RWPE2 (cell line): Measurements from ENCODE around the gene LAIR1.
"Not testable (repeated sequence)": the region's sequence is repeated elsewhere in the genome, so short reads cannot be mapped to it uniquely, and the experiment has no call there.

ENCODE experiments used
- ATAC-seq: fragments of 200-7000 bp; cut with Tn5 transposase; 3 replicates; pipeline ENCODE4 v1.9.1; 2021; ENCODE audit warnings: low read depth
- DNase-seq: peaks from one replicate; pipeline ENCODE4 v3.0.0-alpha.2; 2020; ENCODE audit warnings: low spot score
- H3K27ac ChIP-seq: fragments of 450-650 bp; 2 replicates; pipeline ENCODE4 v1.5.1; 2017; ENCODE audit warnings: mild to moderate bottlenecking; ENCODE audit not compliant: poor library complexity, severe bottlenecking
- H3K27me3 ChIP-seq: fragments of 250-450 bp; sonication (Bioruptor Pico); 2 replicates; pipeline ENCODE4 v1.5.1; 2021; ENCODE audit warnings: mild to moderate bottlenecking, moderate library complexity; ENCODE audit not compliant: insufficient read depth, poor library complexity, severe bottlenecking
- H3K36me3 ChIP-seq: fragments of 250-450 bp; sonication (Bioruptor Pico); 2 replicates; pipeline ENCODE4 v1.5.1; 2020; ENCODE audit warnings: low read depth, mild to moderate bottlenecking, moderate library complexity
- H3K4me1 ChIP-seq: fragments of 250-450 bp; sonication (Bioruptor Pico); 2 replicates; pipeline ENCODE4 v1.5.1; 2021; ENCODE audit warnings: mild to moderate bottlenecking, moderate library complexity; ENCODE audit not compliant: insufficient read depth, poor library complexity, severe bottlenecking
- H3K4me3 ChIP-seq: fragments of 250-450 bp; sonication (Bioruptor Pico); 2 replicates; pipeline ENCODE4 v1.5.1; 2021; ENCODE audit warnings: mild to moderate bottlenecking, moderate library complexity; ENCODE audit not compliant: severe bottlenecking
- H3K9me3 ChIP-seq: fragments of 250-450 bp; sonication (Bioruptor Pico); 2 replicates; pipeline ENCODE4 v1.5.1; 2021; ENCODE audit warnings: mild to moderate bottlenecking, moderate library complexity; ENCODE audit not compliant: severe bottlenecking
- TF ChIP-seq, protein P1 (sequence below): fragments of 450-650 bp; IDR thresholded peaks from one replicate; pipeline ENCODE4 v1.5.1; 2017; ENCODE audit warnings: mild to moderate bottlenecking, moderate library complexity; ENCODE audit not compliant: poor library complexity, severe bottlenecking

The LAIR1 gene

DNA sequence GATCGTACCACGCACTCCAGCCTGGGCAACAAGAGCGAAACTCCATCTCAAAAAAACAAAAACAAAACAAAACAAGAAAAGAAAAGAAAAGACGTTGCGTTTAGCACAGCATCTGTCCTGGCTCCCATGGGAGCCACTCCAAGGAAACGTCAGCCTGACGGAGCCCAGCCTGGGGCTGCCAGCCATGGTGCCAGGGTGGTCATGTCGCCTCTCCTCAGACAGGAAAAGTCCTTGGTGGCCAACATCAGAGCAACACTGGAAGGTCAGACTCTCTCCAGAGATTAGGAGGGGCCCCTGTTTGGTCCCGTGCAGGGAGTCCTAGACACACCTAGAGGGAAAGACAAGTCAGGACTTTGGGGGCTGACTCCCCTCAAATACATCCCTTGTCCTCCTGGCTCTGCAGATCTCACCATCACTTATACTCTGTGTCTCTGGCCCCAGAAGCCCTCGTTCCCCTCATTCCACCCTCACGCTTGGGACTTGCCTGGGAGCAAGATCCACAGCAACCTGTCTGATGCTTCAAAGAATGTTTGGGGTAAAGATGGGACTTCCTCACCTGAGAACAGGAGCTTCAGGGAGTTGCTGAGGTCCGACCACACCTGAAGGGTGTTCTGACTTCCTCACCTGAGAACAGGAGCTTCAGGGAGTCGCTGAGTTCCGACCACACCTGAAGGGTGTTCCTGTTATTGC lies 35.1 kb downstream of the LAIR1 start:
- ATAC-seq (no peak), DNase-seq (no peak)
- no peak overlapping the region for H3K4me3 ChIP-seq
- TF ChIP-seq, protein P1, sequence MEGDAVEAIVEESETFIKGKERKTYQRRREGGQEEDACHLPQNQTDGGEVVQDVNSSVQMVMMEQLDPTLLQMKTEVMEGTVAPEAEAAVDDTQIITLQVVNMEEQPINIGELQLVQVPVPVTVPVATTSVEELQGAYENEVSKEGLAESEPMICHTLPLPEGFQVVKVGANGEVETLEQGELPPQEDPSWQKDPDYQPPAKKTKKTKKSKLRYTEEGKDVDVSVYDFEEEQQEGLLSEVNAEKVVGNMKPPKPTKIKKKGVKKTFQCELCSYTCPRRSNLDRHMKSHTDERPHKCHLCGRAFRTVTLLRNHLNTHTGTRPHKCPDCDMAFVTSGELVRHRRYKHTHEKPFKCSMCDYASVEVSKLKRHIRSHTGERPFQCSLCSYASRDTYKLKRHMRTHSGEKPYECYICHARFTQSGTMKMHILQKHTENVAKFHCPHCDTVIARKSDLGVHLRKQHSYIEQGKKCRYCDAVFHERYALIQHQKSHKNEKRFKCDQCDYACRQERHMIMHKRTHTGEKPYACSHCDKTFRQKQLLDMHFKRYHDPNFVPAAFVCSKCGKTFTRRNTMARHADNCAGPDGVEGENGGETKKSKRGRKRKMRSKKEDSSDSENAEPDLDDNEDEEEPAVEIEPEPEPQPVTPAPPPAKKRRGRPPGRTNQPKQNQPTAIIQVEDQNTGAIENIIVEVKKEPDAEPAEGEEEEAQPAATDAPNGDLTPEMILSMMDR = no peak
- no peaks in the 10 kb centered on the region for H3K9me3 ChIP-seq
- H3K27me3 ChIP-seq = peaks cover 3% of the 10 kb centered on the region
- H3K36me3 ChIP-seq = no peaks in the 10 kb centered on the region
- no peak overlapping the region for H3K27ac ChIP-seq
- H3K4me1 ChIP-seq = no peaks in the 10 kb centered on the region

GRCh38 chr19:54328781-54329180 lies 36.0 kb downstream of the LAIR1 start:
- not testable (repeated sequence) for H3K9me3 ChIP-seq, DNase-seq, H3K27me3 ChIP-seq, H3K36me3 ChIP-seq, H3K4me3 ChIP-seq, ATAC-seq, H3K4me1 ChIP-seq, H3K27ac ChIP-seq

DNA sequence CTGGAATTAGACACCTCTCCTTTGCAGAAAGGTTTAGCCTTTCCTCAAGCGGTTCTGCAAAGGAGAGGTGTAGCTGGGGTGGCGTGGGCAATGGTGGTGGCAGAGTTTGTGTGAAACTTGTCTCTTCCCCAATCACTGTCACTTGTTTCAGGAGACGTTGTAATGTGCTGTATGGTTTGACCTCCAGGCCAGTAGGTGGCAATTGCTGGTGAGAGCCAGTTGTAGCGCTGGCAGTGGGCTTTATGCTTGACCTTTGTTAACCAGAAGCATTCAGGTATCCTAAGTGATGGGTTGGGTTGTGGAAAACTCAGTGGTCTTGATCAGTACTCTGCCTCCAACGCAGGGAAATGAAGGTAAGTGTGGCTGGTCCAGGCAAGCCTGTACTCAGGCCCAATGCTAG lies 39.1 kb downstream of the LAIR1 start:
- DNase-seq (no peak), ATAC-seq (no peak)
- TF ChIP-seq, protein P1 = no peak
- no peaks in the 10 kb centered on the region for H3K36me3 ChIP-seq
- no peaks in the 10 kb centered on the region for H3K9me3 ChIP-seq
- no peaks in the 10 kb centered on the region for H3K4me1 ChIP-seq
- no peak overlapping the region for H3K4me3 ChIP-seq
- H3K27ac ChIP-seq = no peak overlapping the region
- H3K27me3 ChIP-seq = peaks cover 3% of the 10 kb centered on the region

GRCh38 chr19:54325194-54325621 lies 39.5 kb downstream of the LAIR1 start:
- Histone ChIP-seq H3K27ac (no peak overlapping the region), H3K36me3 (no peaks in the 10 kb centered on the region), H3K27me3 (peaks cover 3% of the 10 kb centered on the region), H3K4me1 (no peaks in the 10 kb centered on the region), H3K9me3 (no peaks in the 10 kb centered on the region), H3K4me3 (no peak overlapping the region)
- ATAC-seq (0 out of 3 replicates have a peak, but pooled peaks have one; percentile 29), DNase-seq (no peak)
- TF ChIP-seq, protein P1 = peak; percentile 89

DNA sequence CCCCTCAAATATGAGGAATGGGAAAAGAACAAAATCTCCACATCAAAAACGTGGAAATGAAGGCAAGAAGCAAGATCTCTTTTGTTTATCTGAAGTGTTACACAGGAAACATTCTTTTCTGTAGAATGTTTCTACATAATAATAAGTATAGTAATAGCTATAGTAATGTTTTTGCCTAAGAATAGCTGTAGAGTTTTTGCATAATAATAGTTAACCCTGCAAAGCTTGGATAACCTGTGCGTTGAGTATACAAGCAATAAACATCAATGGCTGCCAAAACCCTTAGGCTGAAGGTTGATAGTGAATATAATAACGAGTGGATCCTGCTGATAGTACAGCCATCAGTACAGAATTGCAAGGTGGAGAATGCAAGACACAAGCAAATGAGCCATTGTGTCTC lies 40.7 kb downstream of the LAIR1 start:
- TF ChIP-seq, protein P1 = no peak

More for the DNA sequence above, 40.7 kb downstream of the LAIR1 start:
- H3K4me3 ChIP-seq = no peak overlapping the region
- no peaks in the 10 kb centered on the region for H3K9me3 ChIP-seq
- H3K36me3 ChIP-seq = no peaks in the 10 kb centered on the region
- ATAC-seq (no peak), DNase-seq (no peak)
- no peaks in the 10 kb centered on the region for H3K4me1 ChIP-seq
- no peak overlapping the region for H3K27ac ChIP-seq
- H3K27me3 ChIP-seq = peaks cover 3% of the 10 kb centered on the region
